ENCODE data around the gene RALGDS.

The RALGDS gene

GRCh38 chr9:133049043-133049442, 72.0 kb downstream of the RALGDS start:
- H3K27me3 ChIP-seq (ENCODE audit: control insufficient read depth, insufficient read depth, low read length) = no peaks in the 10 kb centered on the region
- no peak overlapping the region for H3K9ac ChIP-seq (ENCODE audit: low read length)
- peaks cover 15% of the 10 kb centered on the region for H3K4me1 ChIP-seq (ENCODE audit: control insufficient read depth, insufficient read depth, low read length)
- peaks cover 7% of the 10 kb centered on the region for H3K36me3 ChIP-seq (ENCODE audit: control insufficient read depth, insufficient read depth, low read length)
- no peak overlapping the region for H3K4me3 ChIP-seq (ENCODE audit: low read length)
- no peaks in the 10 kb centered on the region for H3K9me3 ChIP-seq (ENCODE audit: control insufficient read depth, low read length)

GRCh38 chr9:133048595-133048994, 72.4 kb downstream of the RALGDS start:
- peaks cover 7% of the 10 kb centered on the region for H3K36me3 ChIP-seq (ENCODE audit: control insufficient read depth, insufficient read depth, low read length)

More at GRCh38 chr9:133048595-133048994, 72.4 kb downstream of the RALGDS start:
- Histone ChIP-seq H3K27me3 (ENCODE audit: control insufficient read depth, insufficient read depth, low read length) (no peaks in the 10 kb centered on the region), H3K9me3 (ENCODE audit: control insufficient read depth, low read length) (no peaks in the 10 kb centered on the region), H3K4me1 (ENCODE audit: control insufficient read depth, insufficient read depth, low read length) (peaks cover 15% of the 10 kb centered on the region), H3K9ac (ENCODE audit: low read length) (no peak overlapping the region), H3K4me3 (ENCODE audit: low read length) (no peak overlapping the region)
